Mucosa of stomach (tissue), 1 donor: ENCODE measurements around the gene DRC1.

Source experiments
- H3K27me3 ChIP-seq: one replicate; pipeline ENCODE4 v1.7.0; 2013; ENCODE audit warnings: mild to moderate bottlenecking, low read length; ENCODE audit not compliant: control insufficient read depth, insufficient read depth
- H3K36me3 ChIP-seq: one replicate; pipeline ENCODE4 v1.7.0; 2013; ENCODE audit warnings: low read length; ENCODE audit not compliant: control insufficient read depth, insufficient read depth
- H3K4me1 ChIP-seq: one replicate; pipeline ENCODE4 v1.7.0; 2013; ENCODE audit warnings: mild to moderate bottlenecking, low read length; ENCODE audit not compliant: control insufficient read depth, insufficient read depth
- H3K4me3 ChIP-seq: one replicate; pipeline ENCODE4 v1.7.0; 2013; ENCODE audit warnings: low read length
- H3K9ac ChIP-seq: one replicate; pipeline ENCODE4 v1.7.0; 2013; ENCODE audit warnings: mild to moderate bottlenecking, low read length, moderate library complexity
- H3K9me3 ChIP-seq: one replicate; pipeline ENCODE4 v1.7.0; 2013; ENCODE audit warnings: mild to moderate bottlenecking, low read length, moderate library complexity; ENCODE audit not compliant: control insufficient read depth
- donor health status: Pancreatic carcinoma.

Gene DRC1

DNA sequence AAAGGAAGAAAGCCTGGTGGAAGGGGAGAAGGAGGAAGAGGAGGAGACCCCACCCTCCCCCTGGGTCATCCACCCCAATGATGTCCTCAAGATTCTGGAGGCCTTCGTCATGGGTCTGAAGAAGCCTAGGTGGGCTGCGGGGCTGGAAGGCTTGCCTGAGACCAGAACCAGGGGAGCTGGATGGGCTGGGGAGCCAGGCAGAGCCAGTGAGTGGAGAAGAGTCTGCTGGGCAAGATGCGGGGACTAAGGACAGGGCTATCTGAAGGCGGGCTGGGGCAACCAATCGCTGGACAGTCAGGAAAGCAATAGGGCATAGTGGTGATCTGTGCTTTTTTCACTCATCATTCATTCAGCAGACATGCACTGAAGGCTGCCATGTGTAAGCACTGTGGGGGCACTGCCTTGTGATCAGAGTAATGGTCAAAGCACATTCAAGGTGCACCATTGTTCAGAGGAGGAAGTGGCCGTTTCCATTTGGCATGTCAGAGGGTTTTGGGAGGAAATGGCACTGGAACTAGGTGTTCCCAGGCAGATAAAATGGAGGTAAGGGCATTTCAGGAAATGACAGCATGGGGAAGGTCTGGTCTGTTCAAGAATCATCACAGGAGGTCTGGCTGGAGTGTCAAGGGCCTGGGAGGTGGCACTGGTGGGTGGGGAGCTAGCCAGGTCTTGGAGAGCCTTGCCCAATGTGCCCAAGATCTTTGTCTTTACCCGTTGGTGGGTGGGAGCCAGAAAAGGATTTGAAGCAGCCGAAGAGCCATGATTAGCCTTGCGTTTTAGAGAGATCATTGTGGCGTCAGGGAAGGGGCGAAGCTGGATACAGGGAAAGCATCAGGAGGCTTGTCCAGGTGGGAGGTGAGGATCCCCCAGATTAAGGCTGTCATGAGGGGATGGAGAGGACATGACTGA, 52.0 kb downstream of the DRC1 start:
- Histone ChIP-seq H3K9ac (no peak overlapping the region), H3K36me3 (no peaks in the 10 kb centered on the region), H3K27me3 (no peaks in the 10 kb centered on the region), H3K4me3 (no peak overlapping the region), H3K9me3 (no peaks in the 10 kb centered on the region), H3K4me1 (peaks cover 30% of the 10 kb centered on the region)

DNA sequence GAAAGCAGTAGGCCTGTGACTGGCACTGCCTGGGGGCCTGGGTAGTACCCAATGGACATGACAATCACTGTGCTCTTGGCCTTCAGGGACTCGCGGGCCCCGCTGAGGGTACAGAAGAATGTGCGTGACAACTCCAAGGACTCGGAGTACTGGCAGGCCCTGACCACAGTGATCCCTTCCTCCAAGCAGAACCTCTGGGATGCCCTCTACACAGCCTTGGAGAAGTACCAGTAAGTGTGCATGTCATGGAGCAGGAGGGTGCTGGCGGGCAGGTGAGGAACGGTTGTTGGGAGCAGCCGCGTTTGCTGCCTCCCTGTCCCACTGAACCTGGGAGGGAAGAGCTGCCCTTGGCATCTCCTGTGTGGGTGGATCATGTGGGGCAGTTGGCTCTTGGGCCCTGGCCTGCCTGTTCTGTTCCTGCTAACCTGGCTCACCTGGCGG, 52.9 kb downstream of the DRC1 start:
- no peaks in the 10 kb centered on the region for H3K27me3 ChIP-seq
- no peaks in the 10 kb centered on the region for H3K36me3 ChIP-seq
- no peak overlapping the region for H3K9ac ChIP-seq
- no peaks in the 10 kb centered on the region for H3K9me3 ChIP-seq
- no peak overlapping the region for H3K4me3 ChIP-seq
- peaks cover 33% of the 10 kb centered on the region for H3K4me1 ChIP-seq

DNA sequence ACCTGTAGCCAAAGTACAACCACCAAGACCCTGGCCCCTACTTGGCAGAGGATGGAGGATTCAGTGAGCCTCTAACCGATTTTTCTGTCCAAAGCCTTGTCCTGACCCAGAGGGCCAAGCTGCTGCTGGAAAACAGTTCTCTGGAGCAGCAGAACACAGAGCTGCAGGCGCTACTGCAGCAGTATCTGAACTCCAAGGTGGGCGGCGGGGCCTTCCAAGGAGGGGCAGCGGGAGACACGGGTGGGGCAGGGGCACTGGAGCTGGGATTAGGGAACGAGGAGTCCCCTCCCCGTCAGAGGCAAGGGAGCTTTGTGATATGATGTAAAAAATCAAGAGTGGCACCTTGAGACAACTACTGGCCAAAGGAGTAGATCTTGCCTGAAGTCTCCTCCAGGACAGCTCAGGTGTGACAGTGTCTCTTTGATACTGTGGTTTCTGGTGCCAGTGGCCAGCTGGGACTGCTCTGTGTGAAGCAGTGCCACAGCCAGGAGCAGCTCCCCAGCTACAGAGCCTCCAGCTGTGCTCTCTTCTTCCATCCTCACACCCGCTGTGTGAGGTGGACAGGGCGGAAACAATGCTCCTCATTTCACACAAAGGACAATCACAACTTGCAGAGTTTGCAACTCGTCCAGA, 53.4 kb downstream of the DRC1 start:
- Histone ChIP-seq H3K27me3 (no peaks in the 10 kb centered on the region), H3K9ac (no peak overlapping the region), H3K4me3 (no peak overlapping the region), H3K9me3 (no peaks in the 10 kb centered on the region), H3K4me1 (peaks cover 33% of the 10 kb centered on the region), H3K36me3 (no peaks in the 10 kb centered on the region)

DNA sequence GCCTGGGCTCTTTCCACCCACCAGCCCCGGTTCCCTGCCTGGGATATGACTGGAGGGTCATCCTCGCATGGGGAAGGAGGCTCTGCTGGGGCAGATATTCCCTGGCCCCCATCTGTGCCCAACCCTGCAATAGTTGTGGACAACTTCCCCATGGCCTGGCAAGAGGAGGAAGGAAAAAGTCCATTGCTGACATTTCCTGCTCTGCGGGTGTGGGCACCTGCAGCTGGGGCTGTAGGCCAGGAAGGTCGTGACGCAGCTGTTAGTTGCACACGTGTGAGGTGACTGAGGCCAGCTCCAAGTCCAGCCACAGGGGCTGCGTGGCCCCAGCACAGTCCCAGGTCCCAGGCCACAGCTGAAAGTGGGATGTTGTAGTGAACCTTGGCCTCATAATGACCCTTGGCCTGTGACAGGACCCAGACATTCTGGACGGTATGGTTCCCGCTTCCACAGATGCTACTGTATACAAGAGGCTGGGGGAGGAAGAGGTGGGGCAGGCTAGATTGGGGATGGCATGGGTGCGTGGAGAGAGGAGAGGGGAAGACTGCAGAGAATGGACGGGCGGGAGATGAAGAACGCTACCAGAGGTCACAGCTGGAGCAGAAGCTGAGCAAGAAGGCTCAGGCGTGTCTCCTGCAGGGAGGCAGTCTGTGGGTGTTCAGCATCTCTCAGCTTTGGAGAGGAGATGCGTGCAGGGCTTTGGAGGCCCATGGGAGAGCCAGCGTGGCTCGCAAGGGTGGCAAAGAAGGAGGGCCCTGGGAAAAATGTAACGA, 54.1 kb downstream of the DRC1 start:
- Histone ChIP-seq H3K9me3 (no peaks in the 10 kb centered on the region), H3K36me3 (no peaks in the 10 kb centered on the region), H3K4me1 (peaks cover 33% of the 10 kb centered on the region), H3K4me3 (no peak overlapping the region), H3K9ac (peak overlapping the region; percentile 45), H3K27me3 (no peaks in the 10 kb centered on the region)

DNA sequence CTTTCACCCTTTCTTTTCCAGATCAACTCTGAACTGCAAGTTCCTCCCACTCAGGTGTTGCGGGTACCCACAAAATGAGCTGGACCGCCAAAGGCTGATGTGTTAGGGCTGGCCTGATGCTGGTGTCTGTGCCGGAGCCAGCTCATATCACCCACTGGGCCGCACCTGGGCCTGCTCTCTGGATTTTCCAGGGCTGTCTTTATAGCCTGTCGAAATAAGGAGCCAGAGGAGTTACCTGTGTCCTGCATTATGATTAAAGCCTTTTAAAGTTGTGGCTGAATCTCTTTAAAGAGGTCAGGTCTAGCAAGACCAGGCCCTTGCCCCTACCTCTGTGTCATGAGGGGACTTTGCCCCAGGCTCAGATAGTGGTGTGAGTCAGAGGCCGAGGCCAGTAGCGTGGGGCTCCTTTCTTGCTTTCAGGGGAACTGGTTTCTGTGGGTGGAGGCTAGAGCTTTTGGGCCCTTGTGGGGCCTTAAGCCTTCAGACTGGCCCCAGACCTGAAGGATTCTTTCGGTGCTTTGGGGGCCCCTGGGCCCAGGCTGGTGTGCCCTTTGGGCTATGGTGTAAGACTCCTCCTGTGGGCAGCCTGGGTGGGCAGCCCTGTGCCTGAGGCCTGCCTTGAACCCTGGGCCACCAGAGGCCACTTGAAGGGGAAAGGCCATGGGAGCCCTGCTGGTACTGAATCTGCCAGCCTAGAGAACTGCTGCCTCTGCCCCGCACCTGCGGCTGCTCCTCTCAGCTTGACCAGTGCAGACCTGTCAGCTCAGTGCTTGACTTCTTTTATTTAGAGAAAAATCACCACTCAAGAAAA, 54.9 kb downstream of the DRC1 start:
- no peaks in the 10 kb centered on the region for H3K36me3 ChIP-seq
- peak overlapping the region; percentile 45 for H3K9ac ChIP-seq
- no peaks in the 10 kb centered on the region for H3K9me3 ChIP-seq
- H3K27me3 ChIP-seq = no peaks in the 10 kb centered on the region
- H3K4me3 ChIP-seq = no peak overlapping the region
- peaks cover 33% of the 10 kb centered on the region for H3K4me1 ChIP-seq

DNA sequence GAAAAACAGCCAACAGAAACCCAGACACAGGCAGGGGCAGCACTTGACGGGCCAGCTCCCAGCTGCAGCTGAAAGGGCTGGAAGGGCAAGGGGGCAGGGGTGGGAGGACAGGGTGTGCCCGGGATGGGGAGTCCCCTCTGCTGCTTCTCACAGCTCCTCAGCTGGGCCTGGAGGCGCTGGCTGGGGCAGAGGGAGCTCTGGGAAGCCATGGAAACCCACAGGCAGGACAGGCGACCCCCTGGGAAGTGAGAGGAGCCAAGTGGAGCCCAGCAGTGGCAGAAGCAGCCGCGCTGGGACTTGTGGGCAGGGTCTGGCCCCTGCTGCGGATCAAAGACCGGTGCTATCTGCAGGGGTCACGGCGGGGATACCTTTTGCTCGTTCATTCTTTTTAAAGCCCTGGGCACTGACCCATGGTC, 55.5 kb downstream of the DRC1 start:
- Histone ChIP-seq H3K4me3 (no peak overlapping the region), H3K9ac (peak overlapping the region; percentile 45), H3K36me3 (no peaks in the 10 kb centered on the region), H3K9me3 (no peaks in the 10 kb centered on the region), H3K27me3 (no peaks in the 10 kb centered on the region), H3K4me1 (peaks cover 36% of the 10 kb centered on the region)

DNA sequence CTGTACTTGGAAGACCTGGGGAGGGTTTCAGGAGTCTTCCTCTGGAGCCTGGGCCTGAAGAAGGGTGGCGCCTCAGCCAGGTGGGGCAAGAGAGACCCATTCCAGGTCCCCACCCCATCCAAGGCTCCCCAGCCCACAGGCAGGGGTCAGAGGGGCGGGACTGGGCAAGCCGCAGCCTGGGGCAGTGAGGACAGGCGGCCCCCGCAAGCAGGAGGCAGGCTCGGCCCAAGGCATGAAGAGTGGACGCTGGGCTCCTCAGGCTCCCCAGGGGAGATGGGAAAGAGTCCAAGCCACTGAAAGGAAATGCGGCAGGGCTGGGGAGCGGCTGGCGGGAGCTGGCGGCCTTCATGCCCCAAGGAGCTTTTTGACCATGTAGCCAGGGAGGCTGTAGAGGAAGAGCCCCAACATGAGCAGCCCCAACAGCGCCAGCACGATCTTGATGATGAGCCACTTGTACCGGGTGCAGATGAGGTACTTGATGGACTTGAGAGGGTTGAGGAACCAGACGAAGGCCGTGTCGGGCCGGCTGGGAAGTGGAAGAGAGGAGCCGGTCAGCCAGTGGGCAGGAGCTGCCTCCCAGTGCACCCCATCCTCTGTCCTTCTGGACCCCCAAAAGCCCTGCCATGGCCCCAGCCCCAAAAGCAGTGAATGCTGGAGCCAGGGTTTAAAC, 56.1 kb downstream of the DRC1 start:
- no peaks in the 10 kb centered on the region for H3K27me3 ChIP-seq
- H3K4me1 ChIP-seq = peaks cover 38% of the 10 kb centered on the region
- H3K9me3 ChIP-seq = no peaks in the 10 kb centered on the region
- no peaks in the 10 kb centered on the region for H3K36me3 ChIP-seq
- no peak overlapping the region for H3K4me3 ChIP-seq
- no peak overlapping the region for H3K9ac ChIP-seq

DNA sequence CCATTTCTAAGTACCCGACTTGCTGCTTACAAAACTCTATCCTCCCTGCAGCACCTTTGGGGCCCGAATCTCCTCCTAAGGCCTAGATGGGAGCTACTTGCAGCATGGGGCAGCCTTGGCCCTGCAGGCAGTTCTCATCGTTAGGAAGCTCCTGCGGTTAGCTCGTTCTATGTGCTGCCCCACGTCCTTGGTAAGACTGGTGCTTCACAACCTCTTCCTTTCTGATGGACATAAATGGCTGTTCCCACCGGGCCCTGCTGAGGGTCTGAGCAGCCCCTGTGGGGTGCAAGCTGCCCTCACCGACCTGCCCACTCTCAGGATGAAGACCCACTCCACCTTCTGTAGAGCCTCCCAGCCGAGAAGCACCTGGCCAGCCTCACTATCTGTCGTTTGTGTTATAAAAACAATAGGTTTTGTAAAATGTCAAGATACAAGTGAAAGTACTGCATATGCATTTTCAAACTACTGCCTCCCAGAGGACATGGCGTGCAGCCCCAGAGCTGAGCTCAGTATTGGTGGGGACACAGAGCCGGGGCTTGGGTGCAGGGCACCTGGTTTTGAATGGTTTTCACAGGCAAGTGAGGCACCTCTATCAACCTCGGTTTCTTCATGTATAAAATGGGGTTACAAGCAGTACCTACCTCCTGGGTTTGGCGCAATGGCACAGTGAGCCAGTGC, 56.8 kb downstream of the DRC1 start:
- peaks cover 38% of the 10 kb centered on the region for H3K4me1 ChIP-seq
- no peaks in the 10 kb centered on the region for H3K9me3 ChIP-seq
- no peak overlapping the region for H3K9ac ChIP-seq
- no peaks in the 10 kb centered on the region for H3K36me3 ChIP-seq
- H3K27me3 ChIP-seq = no peaks in the 10 kb centered on the region
- no peak overlapping the region for H3K4me3 ChIP-seq

DNA sequence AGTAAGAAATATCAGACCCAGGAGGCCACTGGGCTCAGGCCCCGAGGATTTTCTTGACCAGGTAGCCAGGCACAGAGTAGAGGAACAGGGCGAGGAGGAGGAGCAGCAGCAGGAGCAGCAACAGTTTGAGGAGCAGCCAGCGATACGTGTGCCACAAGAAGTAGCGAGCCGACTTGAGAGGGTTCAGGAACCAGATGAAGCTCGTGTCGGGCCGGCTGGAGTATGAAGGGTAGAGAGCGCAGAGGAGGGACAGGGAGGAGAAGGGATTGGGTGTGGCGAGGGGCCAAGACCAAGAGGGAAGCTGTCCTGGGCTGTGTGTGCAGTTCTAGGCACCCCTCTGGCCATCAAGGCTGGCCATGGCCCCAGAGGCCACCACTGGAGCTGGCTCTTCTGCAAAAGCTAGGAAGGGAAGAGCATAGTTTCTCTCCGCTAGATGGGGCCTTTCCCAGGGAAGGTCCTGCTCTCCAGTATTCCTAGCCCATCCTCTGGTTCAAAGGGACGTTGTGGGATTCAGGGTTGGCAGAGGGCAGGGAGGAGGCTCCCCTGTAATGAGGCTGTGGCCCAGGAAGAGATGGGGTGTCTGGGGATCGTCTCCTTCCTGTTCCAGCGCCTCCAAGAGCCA, 58.4 kb downstream of the DRC1 start:
- Histone ChIP-seq H3K27me3 (no peaks in the 10 kb centered on the region), H3K4me1 (peaks cover 34% of the 10 kb centered on the region), H3K36me3 (no peaks in the 10 kb centered on the region), H3K9ac (no peak overlapping the region), H3K9me3 (no peaks in the 10 kb centered on the region), H3K4me3 (no peak overlapping the region)

DNA sequence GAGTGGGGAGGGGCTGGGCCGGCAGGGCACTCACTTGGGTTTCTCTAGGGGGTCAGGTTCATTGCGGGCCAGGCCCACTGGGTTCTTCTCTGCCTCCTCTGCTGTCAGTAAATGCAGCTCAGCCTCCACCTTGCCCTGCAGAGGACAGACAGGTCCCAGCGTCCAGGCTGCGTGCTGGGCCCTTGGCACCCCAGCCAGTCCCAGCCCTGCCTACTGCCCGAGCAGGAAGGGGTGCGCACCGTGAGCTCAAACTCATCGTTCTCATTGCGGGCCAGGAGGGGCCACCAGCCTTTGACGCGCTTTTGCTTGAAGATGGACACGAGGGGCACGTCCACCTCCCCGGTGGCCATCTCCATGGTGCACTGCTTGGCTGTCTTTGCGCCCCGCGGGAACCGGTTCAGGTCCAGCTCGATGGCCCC, 58.9 kb downstream of the DRC1 start:
- Histone ChIP-seq H3K36me3 (no peaks in the 10 kb centered on the region), H3K9ac (no peak overlapping the region), H3K27me3 (no peaks in the 10 kb centered on the region), H3K4me3 (no peak overlapping the region), H3K9me3 (no peaks in the 10 kb centered on the region), H3K4me1 (peaks cover 28% of the 10 kb centered on the region)
